Esophagus muscularis mucosa (tissue), 4 donors: Measurements from ENCODE around the gene KIAA1958. TPM values are rescaled to one million over a fixed set of nuclear protein-coding genes. Genes with fewer than 3 reads are reported as not detected.

Source experiments
- DNase-seq: peaks from one replicate; pipeline ENCODE4 v3.0.0-alpha.2; 2017; ENCODE audit errors: extremely low spot score
- H3K27ac ChIP-seq, 4 donors: fragments of 200-600 bp; sonication (generic); replicated peaks in 1 of 4; 1 replicate in 3 of 4; 2 replicates in 1 of 4; pipeline ENCODE4 v1.5.1; 2016 to 2019; ENCODE audit warnings: mild to moderate bottlenecking in 1 of 4
- H3K27me3 ChIP-seq, 4 donors: fragments of 200-600 bp; sonication (generic); one replicate each; pipeline versions ENCODE4 v1.5.1 to v1.6.0; 2016 to 2019
- H3K36me3 ChIP-seq, 4 donors: fragments of 200-600 bp; sonication (generic); one replicate each; pipeline ENCODE4 v1.5.1; 2016 to 2019
- H3K4me1 ChIP-seq, 4 donors: fragments of 200-600 bp; sonication (generic); one replicate each; pipeline ENCODE4 v1.5.1; 2016 to 2019
- H3K4me3 ChIP-seq, 4 donors: fragments of 200-600 bp; sonication (generic); 1 replicate in 2 of 4; 2 replicates in 2 of 4; pipeline ENCODE4 v1.5.1; 2016 to 2019; ENCODE audit warnings: mild to moderate bottlenecking in 4 of 4, moderate library complexity in 1 of 4
- H3K9me3 ChIP-seq, 4 donors: fragments of 200-600 bp; sonication (generic); 1 replicate in 3 of 4; 2 replicates in 1 of 4; pipeline ENCODE4 v1.5.1; 2016 to 2019
- CTCF ChIP-seq, 3 experiments: fragments of 200-600 bp in 2 of 3; fragments of 450-650 bp in 1 of 3; sonication (generic) in 2 of 3; IDR thresholded peaks; one replicate each; pipeline ENCODE4 v1.5.1; 2017 to 2019; ENCODE audit warnings: antibody characterized with exemption in 3 of 3, mild to moderate bottlenecking in 2 of 3, moderate library complexity in 1 of 3
- EP300 ChIP-seq: sonication (generic); formaldehyde crosslinking; IDR thresholded peaks from one replicate; pipeline ENCODE4 v1.6.1; 2017; ENCODE audit warnings: antibody characterized with exemption
- POLR2A ChIP-seq: fragments of 450-650 bp; IDR thresholded peaks from one replicate; pipeline ENCODE4 v1.6.1; 2017; ENCODE audit warnings: antibody characterized with exemption, moderate library complexity, mild to moderate bottlenecking, low read depth
- POLR2AphosphoS5 ChIP-seq, 2 donors: sonication (generic); formaldehyde crosslinking; IDR thresholded peaks; one replicate each; pipeline ENCODE4 v1.6.1; 2017; ENCODE audit warnings: antibody characterized with exemption in 2 of 2
- WGBS: methylation state at CpG from one replicate; pipeline ENCODE4 v1.1.5; 2018; 5-methylcytosine and 5-hydroxymethylcytosine counted together
- intact Hi-C: fragments of 100-400 bp; cut with DNase I; formaldehyde crosslinking; loops from one replicate; pipeline ENCODE4 v1.15.1; 2023
- total RNA-seq, 4 donors: library from RNA; depleted of rRNA; stranded (reverse); fragments of >200 nt; gene quantifications; one replicate each; pipeline versions ENCODE4 v1.1.0 to v1.2.1, GENCODE V29; 2016

The KIAA1958 gene
- total RNA-seq, 4 donors from 2014 or later: 2.2 to 5.8 (median 3.2) TPM

GRCh38 chr9:112548836-112549595, 62.4 kb downstream of the KIAA1958 start:
- TF ChIP-seq POLR2A: no peak
- no peaks in the 10 kb centered on the region for H3K9me3 ChIP-seq
- no peaks in the 10 kb centered on the region for H3K36me3 ChIP-seq
- no peak for DNase-seq
- no peak overlapping the region for H3K4me3 ChIP-seq
- no peak overlapping the region for H3K27ac ChIP-seq
- intact Hi-C loops: no loop called here
- peaks cover 0 to 14% (median 6%) of the 10 kb centered on the region in 4 donors for H3K4me1 ChIP-seq
- H3K27me3 ChIP-seq: no peaks in the 10 kb centered on the region
- 51% methylated on average over 4 of the region's 4 CpGs for WGBS

DNA sequence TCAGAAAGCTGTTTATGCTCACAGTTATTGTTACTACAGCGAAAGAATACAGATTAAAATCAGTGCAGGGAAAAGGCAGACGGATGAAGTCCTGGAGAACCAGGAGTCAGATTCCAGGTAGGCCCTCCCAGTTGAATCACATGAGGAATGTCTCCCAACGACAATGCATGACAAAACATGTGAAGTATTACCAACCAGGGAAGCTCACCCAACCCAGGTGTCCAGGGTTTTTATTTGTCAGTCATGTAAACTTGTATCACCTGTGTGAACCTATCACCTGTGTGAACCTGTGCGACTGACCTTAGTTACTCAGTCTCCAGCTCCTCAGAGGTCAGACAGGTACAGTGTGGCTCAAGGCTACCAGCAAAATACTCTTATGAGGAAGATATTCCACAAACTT, 63.9 kb downstream of the KIAA1958 start:
- H3K4me3 ChIP-seq: no peak overlapping the region
- no peaks in the 10 kb centered on the region for H3K27me3 ChIP-seq
- no peak overlapping the region for H3K27ac ChIP-seq
- no peak for DNase-seq
- peaks cover 0 to 14% (median 6%) of the 10 kb centered on the region in 4 donors for H3K4me1 ChIP-seq
- H3K36me3 ChIP-seq: no peaks in the 10 kb centered on the region
- H3K9me3 ChIP-seq: no peaks in the 10 kb centered on the region
- TF ChIP-seq CTCF (IDR thresholded peaks at IDR 0.05): no peak
- TF ChIP-seq EP300: no peak
- TF ChIP-seq POLR2A: no peak
- TF ChIP-seq POLR2AphosphoS5 (IDR thresholded peaks at IDR 0.05): no peak
- WGBS: 93% methylated on average over 4 of the region's 4 CpGs
- intact Hi-C loops: no loop called here

DNA sequence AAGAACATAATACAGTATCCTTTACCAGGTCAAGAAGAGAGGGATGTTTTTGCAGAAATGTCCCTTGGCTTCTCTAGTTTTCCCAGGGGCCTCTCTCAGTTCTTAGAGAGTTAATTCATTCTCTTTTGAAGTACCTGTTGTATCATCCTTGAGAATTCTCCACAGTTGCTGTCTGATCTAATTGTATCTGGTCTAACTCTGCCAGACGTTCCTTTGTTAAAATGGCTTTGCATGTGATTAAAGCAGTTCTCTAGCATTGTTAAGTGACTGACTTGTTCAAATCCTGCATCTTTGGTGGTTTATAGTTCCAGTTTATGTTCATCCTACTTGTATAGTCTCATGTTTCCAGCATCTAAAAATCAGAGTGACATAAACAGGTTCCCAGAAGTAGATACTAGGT, 65.0 kb downstream of the KIAA1958 start:
- Histone ChIP-seq H3K4me3 (no peak overlapping the region), H3K27ac (no peak overlapping the region), H3K4me1 (peaks cover 0 to 14% (median 6%) of the 10 kb centered on the region in 4 donors), H3K27me3 (no peaks in the 10 kb centered on the region), H3K36me3 (no peaks in the 10 kb centered on the region), H3K9me3 (no peaks in the 10 kb centered on the region)
- 69% methylated on average over 1 of the region's 1 CpG for WGBS
- no peak for DNase-seq
- TF ChIP-seq POLR2AphosphoS5 (IDR thresholded peaks at IDR 0.05): no peak
- no peak for TF ChIP-seq POLR2A
- TF ChIP-seq EP300: no peak
- no peak for TF ChIP-seq CTCF (IDR thresholded peaks at IDR 0.05)
- intact Hi-C loops: no loop called here

GRCh38 chr9:112552229-112553056, 65.8 kb downstream of the KIAA1958 start:
- Histone ChIP-seq H3K9me3 (no peaks in the 10 kb centered on the region), H3K36me3 (no peaks in the 10 kb centered on the region), H3K27me3 (no peaks in the 10 kb centered on the region), H3K4me3 (no peak overlapping the region), H3K4me1 (peaks cover 0 to 14% (median 6%) of the 10 kb centered on the region in 4 donors), H3K27ac (no peak overlapping the region)
- intact Hi-C loops: no loop called here
- no peak for TF ChIP-seq EP300
- no peak for TF ChIP-seq POLR2A
- no peak for TF ChIP-seq POLR2AphosphoS5 (IDR thresholded peaks at IDR 0.05)
- no peak for TF ChIP-seq CTCF (IDR thresholded peaks at IDR 0.05)
- WGBS: 78% methylated on average over 9 of the region's 9 CpGs
- no peak for DNase-seq

DNA sequence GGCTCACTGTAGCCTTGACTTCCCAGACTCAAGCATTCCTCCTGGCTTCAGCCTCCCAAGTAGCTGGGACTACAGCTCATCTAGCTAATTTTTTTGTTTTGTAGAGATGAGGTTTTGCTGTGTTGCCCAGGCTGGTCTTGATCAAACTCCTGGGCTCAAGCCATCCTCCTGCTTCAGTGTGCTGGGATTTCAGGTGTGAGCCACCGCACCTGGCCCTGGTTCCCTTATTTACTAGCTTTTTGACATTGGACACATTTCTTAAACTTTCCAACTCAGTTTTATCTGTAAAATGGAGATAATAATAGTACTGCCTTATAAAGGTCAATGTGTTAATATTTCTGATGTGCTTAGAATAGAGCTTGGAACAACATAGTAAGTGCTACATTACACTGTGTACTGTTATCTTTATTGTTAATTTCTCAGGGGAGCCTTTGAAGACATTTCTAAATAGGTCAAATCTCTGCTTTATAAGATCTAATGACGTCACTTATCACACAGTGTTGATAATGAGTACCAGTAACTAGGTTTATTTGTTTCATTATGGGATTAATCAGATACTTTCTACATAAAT, 66.7 kb downstream of the KIAA1958 start:
- Histone ChIP-seq H3K4me1 (peaks cover 0 to 14% (median 6%) of the 10 kb centered on the region in 4 donors), H3K27ac (no peak overlapping the region), H3K4me3 (no peak overlapping the region), H3K27me3 (no peaks in the 10 kb centered on the region), H3K36me3 (no peaks in the 10 kb centered on the region), H3K9me3 (no peaks in the 10 kb centered on the region)
- intact Hi-C loops: no loop called here
- no peak for TF ChIP-seq POLR2A
- TF ChIP-seq CTCF (IDR thresholded peaks at IDR 0.05): no peak
- no peak for TF ChIP-seq POLR2AphosphoS5 (IDR thresholded peaks at IDR 0.05)
- TF ChIP-seq EP300: no peak
- no peak for DNase-seq
- 91% methylated on average over 2 of the region's 2 CpGs for WGBS
